H9 (cell line): ENCODE data around the gene SLC4A1. TPM values are rescaled to one million over a fixed set of nuclear protein-coding genes. Genes with fewer than 3 reads are reported as not detected.

ENCODE experiments used
- DNase-seq: peaks from one replicate; pipeline ENCODE4 v3.0.0-alpha.2; 2017
- H2AFZ ChIP-seq: one replicate; pipeline ENCODE4 v1.6.1; 2013; ENCODE audit warnings: mild to moderate bottlenecking, low read length, control low read depth, moderate library complexity
- H2AK5ac ChIP-seq: 2 replicates; pipeline ENCODE4 v1.6.1; 2013; ENCODE audit warnings: low read length, control low read depth, mixed read lengths; ENCODE audit not compliant: insufficient read length
- H2BK120ac ChIP-seq: one replicate; pipeline ENCODE4 v1.6.1; 2013; ENCODE audit warnings: low read depth, mild to moderate bottlenecking, low read length, control low read depth, inconsistent platforms; ENCODE audit not compliant: poor library complexity, severe bottlenecking
- H2BK12ac ChIP-seq: 2 replicates; pipeline ENCODE4 v1.6.1; 2013; ENCODE audit warnings: low read length, control low read depth, mixed read lengths, low read depth; ENCODE audit not compliant: insufficient read length
- H2BK15ac ChIP-seq: 2 replicates; pipeline ENCODE4 v1.6.1; 2013; ENCODE audit warnings: low read depth, low read length, control low read depth
- H2BK20ac ChIP-seq: one replicate; pipeline ENCODE4 v1.6.1; 2013; ENCODE audit warnings: low read depth, mild to moderate bottlenecking, low read length, control low read depth, inconsistent platforms; ENCODE audit not compliant: poor library complexity, severe bottlenecking
- H2BK5ac ChIP-seq: 2 replicates; pipeline ENCODE4 v1.6.1; 2013; ENCODE audit warnings: low read length, control low read depth, mixed read lengths; ENCODE audit not compliant: insufficient read length
- H3K14ac ChIP-seq: 2 replicates; pipeline ENCODE4 v1.6.1; 2013; ENCODE audit warnings: low read length, control low read depth; ENCODE audit not compliant: insufficient read depth
- H3K18ac ChIP-seq: 2 replicates; pipeline ENCODE4 v1.6.1; 2013; ENCODE audit warnings: low read depth, mild to moderate bottlenecking, mixed read lengths, low read length, control low read depth; ENCODE audit not compliant: insufficient read length
- H3K23ac ChIP-seq: 2 replicates; pipeline ENCODE4 v1.6.1; 2013; ENCODE audit warnings: low read length, control low read depth, mixed read lengths, low read depth; ENCODE audit not compliant: insufficient read length
- H3K23me2 ChIP-seq: 2 replicates; pipeline ENCODE4 v1.6.1; 2013; ENCODE audit warnings: low read depth, mild to moderate bottlenecking, mixed read lengths, low read length, control low read depth; ENCODE audit not compliant: insufficient read length, poor library complexity, severe bottlenecking
- H3K27ac ChIP-seq: 2 replicates; pipeline ENCODE4 v1.5.1; 2013; ENCODE audit warnings: low read length, control low read depth, mixed read lengths, low read depth; ENCODE audit not compliant: insufficient read length
- H3K27me3 ChIP-seq: 2 replicates; pipeline ENCODE4 v1.6.1; 2013; ENCODE audit warnings: low read length, control low read depth, inconsistent platforms; ENCODE audit not compliant: insufficient read depth
- H3K4ac ChIP-seq: 2 replicates; pipeline ENCODE4 v1.6.1; 2013; ENCODE audit warnings: low read depth, mild to moderate bottlenecking, control low read depth, inconsistent platforms, low read length, moderate library complexity
- H3K4me1 ChIP-seq: 2 replicates; pipeline ENCODE4 v1.6.1; 2013; ENCODE audit warnings: low read length, control low read depth, inconsistent platforms; ENCODE audit not compliant: insufficient read depth
- H3K4me2 ChIP-seq: 2 replicates; pipeline ENCODE4 v1.6.1; 2013; ENCODE audit warnings: low read length, control low read depth, mixed read lengths; ENCODE audit not compliant: insufficient read length, insufficient read depth
- H3K56ac ChIP-seq: 2 replicates; pipeline ENCODE4 v1.6.1; 2013; ENCODE audit warnings: low read depth, mild to moderate bottlenecking, mixed read lengths, low read length, control low read depth; ENCODE audit not compliant: insufficient read length
- H3K79me1 ChIP-seq: 2 replicates; pipeline ENCODE4 v1.6.1; 2013; ENCODE audit warnings: low read depth, mild to moderate bottlenecking, moderate library complexity, low read length, control low read depth, inconsistent platforms; ENCODE audit not compliant: insufficient read depth, poor library complexity, severe bottlenecking
- H3K79me2 ChIP-seq: 2 replicates; pipeline ENCODE4 v1.6.1; 2013; ENCODE audit warnings: low read length, control low read depth, inconsistent platforms; ENCODE audit not compliant: insufficient read depth
- H3K9ac ChIP-seq: 2 replicates; pipeline ENCODE4 v1.6.1; 2013; ENCODE audit warnings: low read length, control low read depth, mixed read lengths; ENCODE audit not compliant: insufficient read length; ENCODE audit errors: extremely low read depth
- H3K9me3 ChIP-seq: one replicate; pipeline ENCODE4 v1.6.1; 2013; ENCODE audit warnings: low read depth, low read length, inconsistent platforms; ENCODE audit not compliant: control insufficient read depth
- H3T11ph ChIP-seq: one replicate; pipeline ENCODE4 v1.6.1; 2013; ENCODE audit warnings: mild to moderate bottlenecking, low read length, control low read depth, inconsistent platforms
- H4K20me1 ChIP-seq: one replicate; pipeline ENCODE4 v1.6.1; 2013; ENCODE audit not compliant: control insufficient read depth, insufficient read length, insufficient read depth
- H4K5ac ChIP-seq: 2 replicates; pipeline ENCODE4 v1.6.1; 2013; ENCODE audit warnings: low read depth, mild to moderate bottlenecking, mixed read lengths, low read length, control low read depth; ENCODE audit not compliant: insufficient read length
- H4K8ac ChIP-seq: replicated peaks from 2 replicates; pipeline ENCODE4 v1.6.1; 2013; ENCODE audit warnings: low read length, control low read depth, mixed read lengths, low read depth; ENCODE audit not compliant: insufficient read length
- H4K91ac ChIP-seq: 2 replicates; pipeline ENCODE4 v1.6.1; 2013; ENCODE audit warnings: low read depth, mild to moderate bottlenecking, moderate library complexity, mixed read lengths, low read length, control low read depth; ENCODE audit not compliant: insufficient read length
- H3K27ac Mint-ChIP-seq, 3 experiments: 2 replicates in 2 of 3; 3 replicates in 1 of 3; pipeline ENCODE4 v1.8.0; 2020 to 2021; ENCODE audit warnings: mixed read lengths in 3 of 3, mild to moderate bottlenecking in 1 of 3, moderate library complexity in 1 of 3
- H3K27me3 Mint-ChIP-seq: 2 replicates; pipeline ENCODE4 v1.8.0; 2021; ENCODE audit warnings: low read depth, mild to moderate bottlenecking, moderate library complexity, mixed read lengths
- H3K36me3 Mint-ChIP-seq, 3 experiments: 2 replicates in 2 of 3; 3 replicates in 1 of 3; pipeline ENCODE4 v1.8.0; 2020 to 2021; ENCODE audit warnings: low read depth in 3 of 3, mixed read lengths in 3 of 3; ENCODE audit not compliant: insufficient read depth in 1 of 3
- H3K4me1 Mint-ChIP-seq, 2 experiments: 2 replicates each; pipeline ENCODE4 v1.8.0; 2020; ENCODE audit warnings: mixed read lengths in 2 of 2
- H3K4me3 Mint-ChIP-seq, 2 experiments: 2 replicates in 1 of 2; 3 replicates in 1 of 2; pipeline ENCODE4 v1.8.0; 2020 to 2021; ENCODE audit warnings: mild to moderate bottlenecking in 2 of 2, mixed read lengths in 2 of 2, moderate library complexity in 1 of 2
- H3K9me3 Mint-ChIP-seq, 2 experiments: 2 replicates in 1 of 2; 3 replicates in 1 of 2; pipeline ENCODE4 v1.8.0; 2020; ENCODE audit warnings: mild to moderate bottlenecking in 2 of 2, mixed read lengths in 2 of 2, moderate library complexity in 1 of 2
- WGBS: extraction: QIAGEN DNeasy Blood & Tissue Kit; methylation state at CpG from one replicate; pipeline ENCODE4 v1.1.7; 2013; ENCODE audit warnings: missing lambda C conversion rate, low lambda C conversion rate, mixed read lengths; ENCODE audit not compliant: insufficient read length; ENCODE audit errors: extremely low coverage; 5-methylcytosine and 5-hydroxymethylcytosine counted together
- total RNA-seq: library from RNA; stranded (reverse); gene quantifications from 2 replicates; pipeline ENCODE4 v1.2.1, GENCODE V29; 2021
- TF ChIP-seq, protein P1 (sequence below): fragments of 200-600 bp; sonication (generic); conservative IDR thresholded peaks from 3 replicates; pipeline ENCODE4 v1.8.0; 2021; ENCODE audit warnings: antibody characterized with exemption, mild to moderate bottlenecking

The SLC4A1 gene
- total RNA-seq, 1 experiment from 2014 or later = not detected

DNA sequence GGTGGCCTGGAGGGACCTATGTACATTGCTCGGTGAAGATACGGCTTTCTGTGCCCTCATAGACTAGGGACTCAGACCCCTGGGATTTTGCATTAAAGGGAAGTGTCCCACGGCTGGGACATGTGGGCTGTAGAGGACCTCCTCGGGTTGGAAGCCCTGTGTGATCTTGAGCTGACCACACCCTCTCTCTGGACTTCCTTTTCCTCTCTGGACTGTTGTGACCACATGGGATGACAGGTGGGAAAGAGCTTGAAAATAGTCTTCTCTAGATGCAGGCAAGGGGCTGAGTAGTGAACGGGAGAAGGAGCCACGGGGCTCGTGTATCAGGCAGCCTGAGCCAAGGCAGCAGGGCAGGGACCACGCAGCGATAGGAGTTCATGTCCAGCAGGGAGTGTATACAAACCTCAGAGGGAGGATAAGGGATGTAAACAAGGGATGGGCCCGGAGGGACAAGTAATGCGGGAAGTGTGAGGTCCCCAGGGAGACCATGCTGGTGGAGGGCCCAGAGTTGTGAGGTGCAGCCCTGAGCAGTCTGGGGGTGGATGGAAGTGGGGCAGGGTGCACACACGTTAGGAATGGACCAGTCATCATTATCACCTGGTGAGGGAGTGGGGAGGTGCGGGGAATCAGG lies 4.5 kb upstream of the SLC4A1 start:
- H3K56ac ChIP-seq = no peak overlapping the region
- no peak overlapping the region for H2AK5ac ChIP-seq
- H3K79me1 ChIP-seq = no peaks in the 10 kb centered on the region
- H2BK20ac ChIP-seq = no peak overlapping the region
- no peaks in the 10 kb centered on the region for H3K9me3 ChIP-seq
- H3K4me2 ChIP-seq = no peak overlapping the region
- H3K23me2 ChIP-seq = peaks cover 4% of the 10 kb centered on the region
- peaks cover 19 to 30% of the 10 kb centered on the region in 2 experiments for H3K4me1 Mint-ChIP-seq
- H3K36me3 Mint-ChIP-seq = no peaks in the 10 kb centered on the region; a peak in 1 of 7 replicates
- H4K91ac ChIP-seq = no peak overlapping the region
- no peak overlapping the region for H2BK15ac ChIP-seq
- no peak overlapping the region for H2AFZ ChIP-seq
- no peaks in the 10 kb centered on the region for H3K79me2 ChIP-seq
- H3T11ph ChIP-seq = no peak overlapping the region
- no peak for DNase-seq
- H3K18ac ChIP-seq = no peak overlapping the region
- H3K9ac ChIP-seq = no peak overlapping the region
- H2BK120ac ChIP-seq = no peak overlapping the region
- H3K27ac ChIP-seq = no peak overlapping the region
- H3K4me3 Mint-ChIP-seq = no peak overlapping the region
- no peak overlapping the region for H3K27ac Mint-ChIP-seq
- no peak overlapping the region for H2BK5ac ChIP-seq
- H4K20me1 ChIP-seq = no peaks in the 10 kb centered on the region
- no peak overlapping the region for H3K14ac ChIP-seq
- no peaks in the 10 kb centered on the region for H3K9me3 Mint-ChIP-seq
- H3K27me3 ChIP-seq = no peaks in the 10 kb centered on the region
- H2BK12ac ChIP-seq = no peak overlapping the region
- H3K23ac ChIP-seq = no peak overlapping the region
- peaks cover 4% of the 10 kb centered on the region for H3K27me3 Mint-ChIP-seq
- peaks cover 5% of the 10 kb centered on the region; the same call in 1 of the 2 replicates for H3K4me1 ChIP-seq
- H4K8ac ChIP-seq = no peak overlapping the region
- no peak overlapping the region for H3K4ac ChIP-seq
- TF ChIP-seq, protein P1, sequence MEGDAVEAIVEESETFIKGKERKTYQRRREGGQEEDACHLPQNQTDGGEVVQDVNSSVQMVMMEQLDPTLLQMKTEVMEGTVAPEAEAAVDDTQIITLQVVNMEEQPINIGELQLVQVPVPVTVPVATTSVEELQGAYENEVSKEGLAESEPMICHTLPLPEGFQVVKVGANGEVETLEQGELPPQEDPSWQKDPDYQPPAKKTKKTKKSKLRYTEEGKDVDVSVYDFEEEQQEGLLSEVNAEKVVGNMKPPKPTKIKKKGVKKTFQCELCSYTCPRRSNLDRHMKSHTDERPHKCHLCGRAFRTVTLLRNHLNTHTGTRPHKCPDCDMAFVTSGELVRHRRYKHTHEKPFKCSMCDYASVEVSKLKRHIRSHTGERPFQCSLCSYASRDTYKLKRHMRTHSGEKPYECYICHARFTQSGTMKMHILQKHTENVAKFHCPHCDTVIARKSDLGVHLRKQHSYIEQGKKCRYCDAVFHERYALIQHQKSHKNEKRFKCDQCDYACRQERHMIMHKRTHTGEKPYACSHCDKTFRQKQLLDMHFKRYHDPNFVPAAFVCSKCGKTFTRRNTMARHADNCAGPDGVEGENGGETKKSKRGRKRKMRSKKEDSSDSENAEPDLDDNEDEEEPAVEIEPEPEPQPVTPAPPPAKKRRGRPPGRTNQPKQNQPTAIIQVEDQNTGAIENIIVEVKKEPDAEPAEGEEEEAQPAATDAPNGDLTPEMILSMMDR = no peak
- no CpG with 5 or more reads among the region's 13 CpGs for WGBS
- H4K5ac ChIP-seq = no peak overlapping the region
